ENCODE data around the gene CNTNAP2.
A peak's percentile ranks its signal among the peaks of the same experiment; 100 is the strongest.
"Not testable (repeated sequence)": the region's sequence is repeated elsewhere in the genome, so short reads cannot be mapped to it uniquely, and the experiment has no call there.

The CNTNAP2 gene

DNA sequence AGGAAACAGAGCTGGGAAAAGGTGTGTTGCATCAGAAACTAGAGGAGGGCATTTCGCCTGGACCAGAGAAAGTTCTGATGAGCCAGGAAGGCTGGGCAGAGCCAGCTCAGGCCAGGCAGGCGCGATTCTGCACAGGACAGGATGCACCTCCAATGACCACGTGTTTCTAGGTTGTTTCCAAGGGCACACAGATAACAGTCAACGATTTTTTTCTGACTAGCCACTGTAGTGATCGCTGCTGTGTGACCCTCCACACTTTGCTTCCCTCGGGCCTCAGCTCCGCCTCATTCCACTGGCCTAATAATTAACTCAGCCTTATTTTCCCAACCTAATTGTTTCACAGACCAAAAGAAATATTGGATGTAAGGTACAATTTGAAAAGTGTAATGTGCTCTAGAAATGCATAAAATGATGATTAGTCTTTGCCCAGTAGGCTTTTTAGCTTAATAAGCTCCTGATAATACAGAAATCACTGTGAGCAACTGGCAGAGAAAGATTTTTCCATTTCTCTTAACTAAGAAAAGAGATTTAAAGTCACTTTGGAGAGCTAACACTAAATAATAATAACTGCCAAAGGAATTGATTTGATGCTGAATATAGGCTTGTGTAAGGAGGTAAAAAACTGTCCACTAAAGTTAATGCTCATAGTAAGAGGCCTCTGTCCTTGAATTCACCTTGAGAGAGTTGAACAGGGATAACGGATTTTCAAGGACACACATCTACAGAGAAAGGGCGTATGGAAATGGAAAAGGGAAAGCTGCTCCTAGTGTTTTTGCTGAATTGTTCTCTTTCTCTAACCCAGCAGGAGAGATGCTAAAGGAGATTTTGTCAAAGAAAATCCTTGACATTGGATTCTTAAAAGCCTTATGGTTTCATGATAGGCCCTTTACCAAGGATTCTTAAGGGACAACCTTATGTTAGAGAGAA is 2183.0 kb downstream of the CNTNAP2 start:
- no peak for DNase-seq

DNA sequence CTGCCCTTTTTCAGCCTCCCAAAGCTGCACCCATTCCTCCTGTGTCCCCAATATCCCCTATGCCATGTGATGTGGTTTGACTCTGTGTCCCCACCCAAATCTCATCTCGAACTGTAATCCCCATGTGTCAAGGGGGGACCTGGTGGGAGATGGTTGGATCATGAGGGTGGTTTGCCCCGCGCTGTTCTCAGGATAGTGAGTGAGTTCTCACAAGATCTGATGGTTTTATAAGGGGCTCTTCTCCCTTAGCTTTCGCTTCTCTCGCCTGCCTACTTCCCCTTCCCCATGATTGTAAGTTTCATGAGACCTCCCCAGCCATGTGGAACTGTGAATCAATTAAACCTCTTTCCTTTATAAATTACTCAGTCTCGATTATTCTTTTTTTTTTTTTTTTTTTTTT is 2185.8 kb downstream of the CNTNAP2 start:
- not testable (repeated sequence) for DNase-seq

DNA sequence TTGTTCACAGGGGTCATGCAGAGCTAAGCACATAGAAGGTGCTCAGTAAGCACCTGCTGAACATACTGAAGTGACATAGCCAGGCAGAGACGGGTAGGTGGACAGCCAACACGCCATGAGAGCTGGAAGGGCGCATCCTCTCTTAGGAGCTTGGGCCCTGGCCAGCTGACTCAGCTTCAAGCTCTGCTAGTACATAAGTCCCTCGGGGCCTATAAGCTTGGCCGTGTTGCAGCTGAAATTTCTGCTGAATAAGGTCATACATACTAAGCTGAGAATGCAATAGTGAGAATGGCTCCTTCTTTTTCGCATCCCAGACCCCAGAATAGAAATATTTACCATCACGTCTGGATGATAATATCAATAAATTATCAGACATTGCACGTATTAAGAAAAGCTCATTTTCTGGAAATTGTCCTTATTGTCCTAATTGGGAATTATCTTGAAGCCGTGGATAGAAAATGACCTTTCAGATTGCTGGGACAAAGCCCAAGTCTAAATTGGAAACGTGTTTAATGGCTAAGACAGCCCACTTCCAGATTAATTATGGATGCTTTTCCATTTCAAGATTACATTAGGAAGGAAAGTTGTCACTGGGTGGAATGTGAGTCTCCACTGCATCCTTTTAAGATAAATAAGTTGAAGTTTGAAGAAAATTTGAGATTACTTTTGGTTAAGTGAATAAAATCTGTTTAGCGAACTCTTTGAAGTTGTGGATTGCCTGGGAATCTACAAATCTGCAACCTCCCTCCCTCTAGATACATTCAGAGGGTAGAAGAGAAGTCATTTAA is 2186.9 kb downstream of the CNTNAP2 start:
- DNase-seq: peak; percentile 24

DNA sequence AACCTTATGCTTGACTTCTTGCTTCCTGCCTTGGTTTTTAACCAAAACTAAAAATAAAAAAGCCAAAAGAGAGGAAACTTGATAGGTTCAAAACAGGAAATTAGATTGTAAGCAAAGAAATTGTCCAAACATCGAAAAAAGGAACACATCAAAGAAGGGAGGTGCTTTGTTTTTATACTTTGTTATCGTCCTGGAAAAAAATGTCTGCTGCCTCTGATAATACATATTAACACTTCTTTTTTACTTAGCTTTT is 2187.4 kb downstream of the CNTNAP2 start:
- DNase-seq: no peak

DNA sequence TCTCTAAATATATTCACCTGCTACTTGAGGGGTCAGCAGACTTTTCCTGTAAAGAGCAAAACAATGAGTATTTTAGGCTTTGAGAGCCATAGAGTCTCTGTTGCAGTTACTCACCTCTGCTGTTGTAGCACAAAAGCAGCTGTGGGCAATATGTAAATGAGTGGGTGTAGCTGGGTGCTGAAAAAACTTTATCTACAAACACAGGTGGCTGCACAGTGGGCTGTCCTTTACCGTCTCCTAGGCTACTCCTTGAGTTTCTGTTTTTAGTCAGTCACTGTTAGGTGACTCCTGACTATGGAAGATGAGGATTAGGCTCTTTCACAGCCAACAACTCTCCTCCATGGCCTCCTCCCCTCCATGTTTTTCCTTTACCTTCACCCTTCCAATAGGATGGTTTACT is 2187.9 kb downstream of the CNTNAP2 start:
- DNase-seq: peak; percentile 23

DNA sequence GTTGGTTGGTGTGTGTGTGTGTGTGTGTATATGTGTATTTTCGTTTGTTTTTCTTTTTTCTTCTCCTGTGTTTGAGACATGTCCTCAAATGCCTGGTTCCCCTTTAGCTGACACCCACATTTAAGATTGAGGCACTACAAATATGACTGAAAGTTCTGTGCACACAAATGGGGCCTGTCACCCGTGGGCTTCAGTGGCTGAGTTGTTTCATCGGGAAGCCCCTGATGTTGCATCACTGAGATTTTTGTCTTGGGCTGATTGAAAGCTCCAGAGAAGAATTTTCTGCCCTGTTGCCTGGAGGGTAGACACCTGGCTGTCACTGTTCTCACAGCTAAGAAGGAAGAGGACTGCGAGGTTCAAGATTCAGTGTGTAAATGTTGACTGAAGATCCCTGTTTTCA is 2190.2 kb downstream of the CNTNAP2 start:
- DNase-seq: no peak

DNA sequence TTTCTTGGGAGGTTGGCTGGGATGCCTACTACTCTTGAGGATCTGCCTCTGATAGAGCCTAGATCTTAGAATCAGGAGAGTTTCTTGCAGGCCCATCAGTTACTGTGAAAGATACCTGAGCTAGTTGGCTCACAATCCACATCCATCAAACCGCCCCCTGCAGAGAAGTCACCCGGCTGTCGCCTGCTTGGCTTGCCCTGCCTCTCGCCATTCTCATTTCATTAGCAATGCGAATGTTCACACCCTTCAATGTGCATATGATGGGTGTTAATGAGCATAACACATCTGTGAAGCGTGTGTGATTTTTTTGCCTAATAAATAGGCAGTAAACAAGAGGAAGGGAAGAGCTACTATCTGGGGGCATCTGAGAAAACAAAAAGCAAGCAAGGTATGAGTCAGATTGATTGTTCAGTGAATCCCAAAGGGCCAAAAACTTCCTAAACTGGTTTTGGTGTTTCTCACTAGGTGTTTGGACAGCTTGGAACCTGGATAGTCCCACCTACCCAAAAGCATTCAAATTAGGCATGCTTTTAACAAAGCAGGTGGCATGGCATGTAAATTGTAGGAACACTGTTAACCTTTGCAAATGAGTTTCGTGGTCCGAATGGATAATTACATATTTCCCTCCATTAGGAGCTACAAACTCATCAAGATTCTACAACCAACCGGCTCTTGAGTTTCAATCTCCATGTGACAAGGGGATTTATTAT is 2201.7 kb downstream of the CNTNAP2 start:
- DNase-seq: no peak

DNA sequence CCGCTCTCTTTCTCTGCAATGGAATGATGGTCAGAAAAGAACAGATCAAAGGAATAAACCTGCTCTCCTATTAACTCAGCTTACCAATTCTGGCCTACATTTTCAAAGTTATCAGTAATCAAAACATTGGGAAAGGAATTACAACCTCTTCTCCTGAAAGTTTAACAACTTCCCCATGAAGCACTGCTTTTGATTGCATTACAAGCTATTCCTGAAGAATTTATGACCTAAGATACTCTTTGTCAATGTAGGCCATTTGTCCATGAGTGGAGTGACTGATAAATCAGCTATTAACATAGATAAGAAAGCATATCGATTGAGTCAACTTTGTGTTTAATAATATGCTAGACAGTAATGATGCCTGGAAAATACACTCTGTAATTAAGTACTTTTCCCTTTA is 2202.2 kb downstream of the CNTNAP2 start:
- no peak for DNase-seq

DNA sequence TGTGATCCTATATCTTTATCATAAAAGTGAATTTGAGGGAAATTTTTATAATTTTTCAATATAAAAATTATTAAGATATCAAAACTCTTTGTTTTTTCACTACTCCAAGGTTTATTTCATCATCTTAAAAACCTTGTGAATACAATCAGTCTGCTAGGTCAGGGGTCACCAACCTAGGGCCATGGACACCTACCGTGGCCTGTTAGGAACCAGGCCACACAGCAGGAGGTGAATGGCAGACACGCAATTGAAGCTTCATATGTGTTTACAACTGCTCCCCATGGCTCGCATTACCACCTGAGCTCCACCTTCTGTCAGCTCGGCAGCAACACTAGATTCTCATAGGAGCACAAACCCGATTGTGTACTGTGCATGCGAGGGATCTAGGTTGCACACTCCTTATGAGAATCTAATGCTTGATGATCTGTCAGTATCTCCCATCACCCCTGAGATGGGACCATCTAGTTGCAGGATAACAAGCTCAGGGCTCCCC is 2202.8 kb downstream of the CNTNAP2 start:
- no peak for DNase-seq

DNA sequence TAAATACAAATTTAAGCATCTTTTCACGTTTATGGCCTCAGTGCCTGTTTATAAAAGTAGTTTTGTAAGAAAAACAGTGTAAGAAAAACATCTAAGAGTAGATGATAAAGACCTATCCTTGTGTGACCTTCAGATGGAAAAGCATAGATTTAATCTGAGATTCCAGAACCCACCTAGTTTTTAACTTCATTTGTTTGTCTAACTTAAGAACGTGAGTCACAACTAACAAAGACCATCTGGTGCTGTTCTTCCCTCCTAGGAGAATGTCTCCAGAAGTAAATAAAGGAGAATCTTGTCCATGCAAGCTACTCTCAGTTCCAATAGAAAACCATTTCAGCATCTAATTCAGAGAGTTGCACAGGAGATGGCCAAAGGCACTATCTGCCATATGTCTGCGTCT is 2208.6 kb downstream of the CNTNAP2 start:
- no peak for DNase-seq

DNA sequence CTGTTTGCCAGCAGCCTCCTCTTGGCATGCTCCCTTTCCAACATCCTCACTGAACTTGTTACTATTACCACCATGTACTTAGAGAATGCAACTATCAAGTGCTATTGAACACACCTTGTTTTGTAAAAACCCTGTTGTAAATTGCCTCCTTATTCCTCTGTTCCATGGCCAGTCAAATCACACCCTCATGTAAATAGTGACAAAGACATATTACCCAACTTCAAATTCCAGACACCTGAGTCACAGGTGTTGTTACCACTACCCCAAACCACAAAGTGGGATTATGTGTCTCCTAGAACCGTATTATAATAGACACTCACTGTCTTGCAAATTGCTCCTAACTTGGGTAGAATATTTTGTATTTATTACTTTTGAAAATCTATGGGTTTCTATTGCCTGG is 2210.8 kb downstream of the CNTNAP2 start:
- no peak for DNase-seq

DNA sequence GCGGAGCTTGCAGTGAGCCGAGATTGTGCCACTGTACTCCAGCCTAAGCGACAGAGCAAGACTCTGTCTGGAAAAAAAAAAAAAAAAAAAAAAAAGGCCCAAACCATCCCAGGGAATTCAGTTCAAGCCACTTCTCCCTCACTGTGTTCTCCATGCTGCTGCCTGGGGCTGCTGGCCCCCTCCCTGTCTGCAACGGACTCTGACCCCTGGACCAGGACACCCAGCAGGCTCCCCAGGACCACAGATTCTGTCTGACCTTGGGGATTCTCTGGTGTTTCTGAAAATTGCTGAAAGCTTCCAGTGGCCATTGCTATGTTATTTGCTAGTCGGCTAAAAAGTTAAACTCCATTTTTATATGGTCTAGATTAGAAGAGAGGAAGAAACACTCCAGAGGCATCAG is 2212.3 kb downstream of the CNTNAP2 start:
- DNase-seq: no peak

DNA sequence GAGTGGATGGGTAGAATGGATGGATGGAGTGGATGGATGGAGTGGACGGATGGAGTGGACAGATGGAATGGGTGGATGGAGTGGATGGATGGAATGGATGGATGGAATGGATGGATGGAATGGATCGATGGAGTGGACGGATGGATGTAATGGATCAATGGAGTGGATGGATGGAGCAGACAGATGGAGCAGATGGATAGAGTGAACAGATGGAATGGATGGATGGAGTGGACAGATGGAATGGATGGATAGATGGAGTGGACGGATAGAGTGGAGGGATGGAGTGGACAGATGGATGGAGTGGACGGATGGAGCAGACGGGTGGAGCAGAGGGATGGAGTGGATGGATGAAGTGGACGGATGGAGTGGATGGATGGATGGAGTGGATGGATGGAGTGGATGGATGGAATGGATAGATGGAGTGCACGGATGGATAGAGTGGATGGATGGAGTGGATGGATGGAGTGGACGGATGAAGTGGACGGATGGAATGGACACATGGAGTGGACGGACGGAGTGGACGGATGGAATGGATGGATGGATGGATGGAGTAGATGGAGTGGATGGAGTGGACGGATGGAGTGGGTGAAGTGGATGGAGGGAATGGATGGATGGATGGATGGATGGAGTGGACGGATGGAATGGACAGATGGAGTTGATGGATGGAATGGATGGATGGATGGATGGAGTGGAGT is 2213.7 kb downstream of the CNTNAP2 start:
- no peak for DNase-seq

DNA sequence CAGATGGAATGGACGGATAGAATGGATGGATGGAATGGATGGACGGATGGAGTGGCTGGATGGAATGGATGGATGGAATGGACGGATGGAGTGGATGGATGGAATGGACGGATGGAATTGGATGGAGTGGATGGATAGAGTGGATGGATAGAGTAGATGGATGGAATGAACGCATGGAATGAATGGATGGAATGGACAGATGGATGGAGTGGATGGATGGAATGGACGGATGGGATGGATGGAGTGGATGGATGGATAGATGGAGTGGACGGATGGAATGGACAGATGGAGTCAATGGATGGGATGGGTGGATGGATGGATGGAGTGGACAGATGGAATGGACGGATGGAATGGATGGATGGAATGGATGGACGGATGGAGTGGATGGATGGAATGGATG is 2214.2 kb downstream of the CNTNAP2 start:
- DNase-seq: no peak

DNA sequence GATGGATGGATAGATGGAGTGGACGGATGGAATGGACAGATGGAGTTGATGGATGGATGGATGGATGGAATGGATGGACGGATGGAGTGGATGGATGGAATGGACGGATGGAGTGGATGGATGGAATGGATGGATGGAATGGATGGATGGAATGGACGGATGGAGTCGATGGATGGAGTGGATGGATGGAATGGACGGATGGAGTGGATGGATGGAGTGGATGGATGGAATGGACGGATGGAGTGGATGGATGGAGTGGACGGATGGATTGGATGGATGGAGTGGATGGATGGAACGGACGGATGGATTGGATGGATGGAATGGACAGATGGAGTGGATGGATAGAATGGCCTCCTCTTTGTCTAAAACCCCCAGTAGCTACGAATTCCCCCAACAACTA is 2214.9 kb downstream of the CNTNAP2 start:
- not testable (repeated sequence) for DNase-seq

DNA sequence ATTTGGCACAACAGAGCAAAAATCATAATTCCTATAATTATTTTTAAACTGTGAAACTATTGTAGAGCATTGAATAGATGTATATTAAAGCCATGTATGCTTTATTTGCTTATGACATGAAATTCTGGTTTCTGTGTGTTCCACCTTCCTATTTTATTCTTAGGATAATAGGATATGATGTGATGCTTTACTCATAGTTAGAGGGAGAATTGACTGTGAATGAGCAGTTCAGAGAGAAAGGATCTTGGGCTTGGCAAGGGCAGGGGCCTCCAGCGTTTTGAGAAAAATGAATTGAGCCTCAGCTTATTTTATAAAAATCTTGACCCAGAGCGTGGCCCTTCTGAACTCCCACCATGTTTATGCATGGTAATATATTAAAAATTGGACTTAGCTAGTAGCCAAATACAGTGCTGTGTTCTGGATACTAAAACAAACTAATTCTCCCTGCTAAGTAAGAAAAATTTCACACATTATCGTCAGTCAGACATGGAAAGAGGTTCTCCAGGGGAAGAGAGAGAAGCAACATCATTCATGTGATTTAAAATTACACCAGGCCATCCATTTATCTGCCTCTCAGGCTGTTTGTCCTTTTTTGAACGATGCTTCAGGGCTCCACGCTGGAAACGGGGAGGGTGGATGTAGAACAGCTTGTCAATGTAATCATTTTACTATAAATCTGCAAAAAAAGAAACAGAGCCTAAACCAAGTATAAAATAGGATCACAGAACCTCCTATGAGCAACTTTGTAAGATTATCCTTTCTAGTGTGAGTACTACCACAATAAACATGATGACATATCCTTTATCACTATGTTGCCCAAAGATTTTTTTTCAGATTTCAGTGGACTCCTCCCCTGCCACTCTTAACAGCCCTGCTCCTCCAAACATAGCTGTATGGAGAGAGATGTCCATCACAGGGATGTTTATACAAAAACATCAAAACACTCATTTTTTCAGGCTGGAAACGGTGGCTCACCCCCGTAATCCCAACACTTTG is 2215.9 kb downstream of the CNTNAP2 start:
- no peak for DNase-seq

DNA sequence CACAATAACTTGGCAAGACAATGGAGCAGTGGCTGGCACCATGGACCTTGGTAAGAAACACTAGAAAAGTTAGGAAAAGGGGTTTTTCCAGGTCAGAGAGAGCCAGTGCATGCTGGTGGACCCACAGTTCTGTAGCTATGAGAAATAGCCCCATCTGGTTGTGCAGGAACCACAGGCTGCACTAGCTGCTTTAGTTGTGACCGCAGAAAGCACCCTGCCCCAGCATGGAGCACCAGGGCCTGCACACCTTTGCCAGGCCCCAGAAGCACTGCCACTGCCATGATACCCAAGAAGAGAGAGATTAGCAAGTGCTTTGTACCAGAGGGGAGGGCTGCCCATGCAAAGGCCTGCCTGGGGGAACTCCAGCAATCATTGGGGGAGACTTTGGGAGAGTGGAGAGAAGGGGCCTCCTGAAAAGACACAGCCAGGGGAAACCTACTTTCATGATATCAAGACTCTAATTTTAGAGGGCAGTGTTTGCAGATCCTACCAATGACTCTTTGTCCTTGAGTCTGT is 2217.9 kb downstream of the CNTNAP2 start:
- DNase-seq: no peak

DNA sequence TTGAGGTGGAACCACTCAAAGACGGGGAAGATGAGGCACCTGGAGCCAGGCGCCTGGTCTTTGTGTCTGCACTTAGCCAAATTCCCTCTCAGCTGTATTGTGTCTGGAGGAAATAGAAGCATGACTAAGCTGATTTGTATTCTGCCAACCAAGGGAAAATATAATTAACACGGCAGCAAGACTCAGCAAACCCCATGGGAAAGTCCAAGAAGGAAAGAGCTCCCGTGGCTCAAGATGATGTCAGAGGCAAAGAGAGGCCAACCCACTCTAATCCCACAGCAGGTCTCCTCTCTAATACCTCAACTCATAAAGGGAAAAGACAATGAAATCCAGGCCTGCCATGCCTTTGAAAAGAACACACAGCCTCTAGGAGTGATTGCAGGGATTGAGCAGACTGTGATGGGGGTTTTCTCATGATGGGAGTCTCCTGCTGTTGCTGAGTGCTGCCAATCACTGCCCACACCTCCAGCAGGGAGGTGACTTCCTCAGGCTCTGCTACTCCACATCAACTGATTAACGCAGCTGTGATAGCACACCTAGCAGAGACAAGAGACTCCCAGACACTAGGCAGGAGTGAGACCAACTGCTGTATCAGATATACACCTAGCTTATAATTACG is 2218.5 kb downstream of the CNTNAP2 start:
- no peak for DNase-seq

DNA sequence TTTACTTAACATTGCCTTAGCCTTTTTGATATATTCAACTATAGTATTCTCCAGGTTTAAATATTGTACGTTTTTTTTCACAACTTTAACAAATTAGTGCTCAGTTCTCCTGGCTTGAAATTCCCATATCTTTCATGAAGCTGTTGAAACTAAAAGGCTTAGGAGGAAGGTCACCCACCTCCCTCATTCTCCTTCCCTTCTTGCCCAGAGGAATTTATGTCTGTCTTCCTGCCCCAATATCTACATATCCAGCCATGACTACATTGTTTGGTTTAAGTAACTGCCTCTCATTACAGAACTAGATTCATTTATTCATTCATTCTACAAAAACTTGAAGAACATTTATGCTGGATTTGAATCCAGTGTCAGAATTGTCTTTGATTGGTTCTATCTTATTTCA is 2219.2 kb downstream of the CNTNAP2 start:
- no peak for DNase-seq

DNA sequence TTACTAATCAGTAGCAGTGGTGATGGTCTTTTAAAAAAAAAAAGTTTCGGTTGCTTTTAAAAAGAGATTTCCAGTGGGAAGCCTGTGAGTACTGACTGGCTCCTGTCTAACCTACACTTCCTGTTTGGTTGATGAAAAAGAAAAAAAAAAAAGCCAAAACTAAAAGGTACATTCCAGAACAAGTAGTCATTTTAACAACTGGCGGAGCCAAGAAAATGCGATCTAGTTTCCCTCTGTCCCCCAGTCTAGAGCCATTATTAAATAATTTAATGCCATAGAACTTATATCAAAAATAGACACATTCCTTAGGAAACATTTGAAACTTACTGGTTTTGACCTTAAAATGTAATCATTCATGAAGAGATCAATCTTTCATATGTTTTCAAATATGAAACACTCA is 2219.8 kb downstream of the CNTNAP2 start:
- no peak for DNase-seq

Data from DMS 273 treated with DMSO at 0.1 percent for 48 hours (cell line).